Stimulated activated CD8-positive, alpha-beta memory T cell treated with anti-CD3 and anti-CD28 coated beads, Interleukin-4, amount 100 ng/mL, for 4 hours (primary cell): Measurements from ENCODE around the gene POM121C.
"Not testable (repeated sequence)": the region's sequence is repeated elsewhere in the genome, so short reads cannot be mapped to it uniquely, and the experiment has no call there.

ENCODE experiments used
- DNase-seq, 2 donors: peaks; one replicate each; pipeline ENCODE4 v3.0.0-alpha.2; 2020; ENCODE audit warnings: low read depth in 2 of 2, low spot score in 1 of 2

POM121C gene

DNA sequence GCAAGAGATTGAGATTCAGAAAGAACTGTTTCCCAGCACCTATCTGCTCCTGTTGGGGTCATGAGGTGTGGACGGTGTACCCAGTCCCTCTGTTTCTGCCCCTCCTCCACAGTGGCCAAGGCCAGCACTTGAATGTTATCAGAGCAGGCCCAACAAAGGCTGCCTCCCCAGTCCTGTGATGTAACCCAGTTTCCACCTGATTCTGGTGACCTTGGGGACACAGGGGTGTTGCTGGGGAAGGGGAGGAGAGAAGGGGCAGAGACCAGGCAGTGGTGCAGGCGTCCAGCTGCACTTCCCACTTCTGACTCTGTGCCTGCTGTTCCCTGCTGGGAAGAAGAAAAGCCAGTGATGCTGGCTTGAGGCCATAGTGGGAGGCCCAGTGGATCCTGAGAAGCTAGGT is 88.2 kb downstream of the POM121C start:
- DNase-seq: not testable (repeated sequence)

DNA sequence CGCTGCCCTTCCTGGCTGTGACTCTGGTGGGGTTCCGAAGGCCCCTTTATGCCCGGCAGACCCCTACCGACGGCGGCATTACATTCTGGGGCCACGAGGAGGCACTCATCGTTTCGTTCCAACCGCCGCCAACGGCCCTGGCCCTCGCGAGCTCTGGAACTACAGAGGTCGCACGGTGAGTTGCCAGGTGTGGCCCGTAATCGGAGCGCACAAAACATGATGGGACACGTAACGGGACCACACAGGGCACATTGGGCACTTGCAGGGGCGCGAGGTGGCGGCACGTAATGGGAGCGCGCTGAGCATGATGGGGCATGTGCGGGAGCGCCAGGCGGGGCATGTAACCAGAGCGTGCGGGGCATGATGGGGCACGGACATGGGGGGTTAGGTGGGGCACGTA is 90.8 kb downstream of the POM121C start, which contains the start of gene TRIM73:
TRIM73 (plus strand) TSS at position 301 of the 400 bp plus-strand sequence. CDS start 3,305 bp downstream, outside the sequence.
- DNase-seq: not testable (repeated sequence)

DNA sequence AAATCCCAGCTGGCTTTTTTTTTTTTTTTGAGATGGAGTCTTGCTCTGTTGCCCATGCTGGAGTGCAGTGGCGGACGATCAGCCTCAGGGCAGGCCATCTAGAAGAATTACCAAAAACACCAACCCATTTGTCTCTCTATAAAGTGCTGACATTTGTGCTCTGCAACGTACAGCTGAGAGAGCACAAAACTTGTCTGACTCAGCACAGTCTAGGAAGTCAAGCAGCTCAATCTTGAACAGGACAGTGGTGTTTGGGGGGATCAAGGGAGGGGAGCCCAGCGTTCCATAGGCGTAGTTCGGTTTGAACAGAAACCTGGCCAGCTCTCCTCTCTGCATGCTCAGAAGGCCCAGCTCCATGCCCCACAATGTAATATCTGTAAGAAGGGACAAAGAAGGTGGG is 92.9 kb downstream of the POM121C start:
- not testable (repeated sequence) for DNase-seq

DNA sequence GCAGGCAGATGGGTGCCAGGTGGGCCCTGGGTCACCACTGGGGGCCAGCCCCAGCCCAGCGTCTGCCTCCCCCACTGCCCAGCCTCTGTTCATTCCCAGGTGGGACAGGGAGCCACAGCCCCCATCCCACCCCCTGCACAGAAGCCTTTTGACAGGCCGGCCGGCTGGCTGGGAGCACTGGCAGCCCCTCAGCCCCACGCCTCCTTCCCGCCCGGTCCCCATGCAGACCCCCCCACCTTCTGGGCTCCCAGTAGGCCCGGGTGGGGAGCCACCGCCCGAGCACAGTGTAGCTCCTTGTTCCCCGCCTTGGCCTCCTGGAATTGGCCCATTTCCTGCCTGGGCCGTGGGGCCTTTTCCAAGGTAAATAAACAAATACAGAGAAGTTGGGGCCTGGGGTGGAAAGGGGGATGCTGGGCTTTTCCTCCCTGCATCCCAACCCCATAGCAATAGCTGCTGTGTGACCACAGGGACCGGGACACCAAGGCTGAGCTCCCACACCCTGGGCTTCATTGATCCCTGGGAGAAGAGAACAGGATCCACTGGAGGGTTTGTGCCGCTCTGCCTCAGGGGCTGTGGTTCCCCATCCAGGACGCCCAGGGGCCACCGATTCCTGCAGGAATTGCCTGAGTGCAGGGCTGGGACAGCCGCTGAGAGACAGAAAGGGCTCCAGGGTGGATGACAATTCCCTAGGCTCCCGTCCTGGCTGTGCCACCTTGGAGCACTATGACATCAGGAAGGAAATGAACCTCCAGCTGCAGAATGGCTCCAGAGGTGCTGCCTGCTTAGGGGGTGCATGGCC is 111.4 kb downstream of the POM121C start:
- not testable (repeated sequence) for DNase-seq

- not testable (repeated sequence) for DNase-seq
Measured at GRCh38 chr7:75374144-75374518, 112.0 kb downstream of the POM121C start.

GRCh38 chr7:75367313-75367712 is 118.8 kb downstream of the POM121C start:
- DNase-seq: not testable (repeated sequence)
